Activated effector memory CD4-positive, alpha-beta T cell treated with Interleukin-2 at 50 U/mL for 16 hours (primary cell): Measurements from ENCODE around the gene MAP1LC3C.

ENCODE experiments used
- DNase-seq: peaks from one replicate; pipeline ENCODE4 v3.0.0-alpha.2; 2020

The MAP1LC3C gene

DNA sequence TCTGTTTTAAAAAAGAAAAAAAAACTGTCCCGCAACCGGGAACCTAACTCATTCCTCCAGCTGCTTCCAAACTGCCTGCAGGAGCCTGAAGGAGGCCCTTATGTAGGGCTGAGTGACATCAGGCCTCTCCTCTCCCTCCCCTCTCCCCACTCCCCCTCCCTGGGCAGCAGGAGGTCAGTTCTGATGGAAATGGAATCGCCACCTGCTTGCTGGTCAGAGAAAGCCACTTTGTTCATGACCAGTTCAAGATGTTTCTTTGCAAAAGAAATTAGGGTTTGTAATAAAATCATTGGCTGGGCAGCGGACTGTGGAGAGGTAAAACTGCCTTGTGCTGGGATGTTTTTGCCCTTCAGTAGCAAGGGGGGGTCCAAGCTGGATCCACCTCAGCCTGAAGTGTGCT is at the start of gene MAP1LC3C:
TSS of gene MAP1LC3C (minus strand) at position 73 of the 400 bp plus-strand sequence. CDS start 90 bp downstream, outside the sequence.
- no peak for DNase-seq

DNA sequence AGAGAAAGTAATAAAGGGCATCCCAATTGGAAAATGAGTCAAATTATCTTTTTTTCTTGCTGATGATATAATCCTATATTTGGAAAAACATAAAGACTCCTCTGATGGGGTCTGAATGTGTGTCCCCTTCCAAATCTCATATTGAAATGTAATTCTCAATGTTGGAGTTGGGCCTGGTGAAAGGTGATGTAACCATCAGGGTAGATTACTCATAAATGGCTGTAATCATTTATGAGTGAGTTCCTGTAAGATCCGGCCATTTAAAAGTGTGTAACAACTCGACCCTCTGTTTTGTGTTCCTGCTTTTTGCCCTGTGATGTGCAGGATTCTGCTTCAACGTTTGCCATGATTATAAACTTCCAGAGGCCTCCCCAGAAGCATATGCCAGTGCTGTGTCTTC is 44.3 kb upstream of the MAP1LC3C start:
- no peak for DNase-seq

DNA sequence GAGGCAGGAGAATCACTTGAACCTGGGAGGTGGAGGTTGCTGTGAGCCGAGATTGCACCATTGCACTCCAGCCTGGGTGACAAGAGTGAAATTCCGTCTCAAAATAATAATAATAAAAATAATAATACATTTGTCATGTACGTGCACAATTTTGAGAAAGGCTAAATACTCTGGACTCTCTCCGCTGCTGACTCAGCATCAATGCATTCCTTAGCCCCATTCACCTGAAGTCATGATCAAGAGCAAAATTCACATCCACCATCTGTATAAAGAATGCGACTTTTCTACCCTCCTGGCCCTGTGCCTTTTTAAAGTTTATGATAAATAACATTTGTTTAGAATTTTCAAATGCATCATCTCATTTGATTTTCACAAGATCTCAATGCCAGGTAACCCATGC is 35.5 kb upstream of the MAP1LC3C start:
- DNase-seq = no peak

DNA sequence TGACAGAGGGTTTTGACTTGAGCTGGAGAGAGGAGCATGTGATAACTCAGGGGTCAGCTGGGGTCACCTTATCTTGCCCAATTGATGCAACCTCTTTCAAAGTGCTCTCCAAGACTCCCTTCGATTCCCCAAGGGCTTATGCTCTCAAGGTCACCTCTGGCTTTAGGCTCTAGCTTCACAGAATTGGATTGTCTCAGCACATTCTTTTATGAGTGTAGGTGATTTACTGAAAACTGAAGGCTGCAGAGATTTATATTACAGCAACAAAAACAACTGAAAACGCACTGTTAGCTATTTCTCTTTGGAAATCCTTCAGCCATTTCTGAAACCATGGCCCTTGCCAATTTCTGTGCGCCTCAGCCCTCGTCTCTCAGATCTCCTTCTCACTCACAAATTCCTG is 34.5 kb upstream of the MAP1LC3C start:
- no peak for DNase-seq

DNA sequence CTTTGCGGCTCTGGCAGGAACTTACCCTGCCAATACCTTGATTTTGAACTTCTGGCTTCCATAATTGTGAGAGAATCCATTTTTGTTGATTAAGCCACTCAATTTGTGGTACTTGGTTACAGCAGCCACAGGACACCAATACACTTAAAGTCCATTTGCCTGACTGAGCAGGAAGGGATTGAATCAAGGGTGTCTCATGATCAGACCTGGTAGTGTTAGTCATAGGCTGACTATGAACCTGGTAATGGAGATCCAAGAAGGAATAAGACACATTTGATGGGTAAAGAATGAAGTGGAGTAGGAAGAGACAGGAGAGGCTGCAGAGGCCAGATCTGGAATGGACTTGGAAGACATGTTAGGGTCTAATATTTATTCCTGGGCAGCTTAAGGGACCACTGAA is 31.2 kb upstream of the MAP1LC3C start:
- no peak for DNase-seq

DNA sequence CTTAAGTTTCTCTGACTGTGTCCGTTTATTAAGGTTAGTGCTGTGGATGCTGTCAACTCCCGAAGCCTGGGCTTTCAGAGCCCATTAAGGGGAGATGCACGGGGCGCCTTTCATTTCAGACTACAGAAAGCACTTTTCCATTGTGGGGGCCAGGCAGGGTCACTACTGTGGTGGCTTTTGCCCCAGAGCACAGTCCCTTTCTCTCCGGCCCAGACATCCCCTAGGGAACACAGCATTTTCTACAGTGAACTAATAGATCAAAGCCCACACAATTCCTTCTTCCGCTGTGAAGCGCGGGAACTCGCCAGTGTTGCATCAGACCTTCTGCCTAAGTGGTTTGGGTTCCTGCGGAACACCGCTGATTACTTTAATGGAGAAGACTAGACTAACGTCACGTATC is 26.8 kb upstream of the MAP1LC3C start:
- no peak for DNase-seq

DNA sequence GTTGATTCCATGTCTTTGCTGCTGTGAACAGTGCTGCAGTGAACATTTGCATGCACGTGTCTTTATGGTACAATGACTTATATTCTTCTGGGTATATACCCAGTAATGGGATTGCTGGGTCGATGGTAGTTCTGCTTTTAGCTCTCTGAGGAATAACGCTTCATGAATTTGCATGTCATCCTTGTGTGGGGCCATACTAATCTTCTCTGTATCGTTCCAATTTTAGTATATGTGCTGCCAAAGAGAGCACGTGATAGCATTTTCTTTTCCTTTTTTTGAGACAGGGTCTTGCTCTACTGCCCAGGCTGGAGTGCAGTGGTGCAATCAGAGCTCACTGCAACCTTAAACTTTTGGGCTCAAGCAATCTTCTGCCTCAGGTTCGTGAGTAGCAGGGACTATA is 24.9 kb upstream of the MAP1LC3C start:
- no peak for DNase-seq

DNA sequence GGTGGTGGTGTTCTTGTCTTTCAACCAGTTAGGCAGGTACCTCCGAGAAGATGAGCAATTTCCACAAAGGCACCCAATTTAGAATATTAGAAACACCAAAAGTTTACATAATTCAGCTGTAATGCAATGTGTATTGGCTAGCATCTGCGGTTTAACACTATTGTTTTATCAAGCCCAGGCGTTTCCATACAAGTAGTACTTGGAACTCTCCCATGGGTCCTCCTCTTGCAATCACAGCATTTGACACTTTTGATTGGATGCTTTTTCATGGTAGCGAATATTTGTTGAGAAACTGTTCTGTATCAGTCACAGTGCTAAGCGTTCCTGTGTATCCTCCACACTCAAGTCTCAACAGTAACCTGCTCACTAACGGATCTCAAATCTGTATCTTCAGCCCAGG is 20.1 kb upstream of the MAP1LC3C start:
- DNase-seq = no peak

DNA sequence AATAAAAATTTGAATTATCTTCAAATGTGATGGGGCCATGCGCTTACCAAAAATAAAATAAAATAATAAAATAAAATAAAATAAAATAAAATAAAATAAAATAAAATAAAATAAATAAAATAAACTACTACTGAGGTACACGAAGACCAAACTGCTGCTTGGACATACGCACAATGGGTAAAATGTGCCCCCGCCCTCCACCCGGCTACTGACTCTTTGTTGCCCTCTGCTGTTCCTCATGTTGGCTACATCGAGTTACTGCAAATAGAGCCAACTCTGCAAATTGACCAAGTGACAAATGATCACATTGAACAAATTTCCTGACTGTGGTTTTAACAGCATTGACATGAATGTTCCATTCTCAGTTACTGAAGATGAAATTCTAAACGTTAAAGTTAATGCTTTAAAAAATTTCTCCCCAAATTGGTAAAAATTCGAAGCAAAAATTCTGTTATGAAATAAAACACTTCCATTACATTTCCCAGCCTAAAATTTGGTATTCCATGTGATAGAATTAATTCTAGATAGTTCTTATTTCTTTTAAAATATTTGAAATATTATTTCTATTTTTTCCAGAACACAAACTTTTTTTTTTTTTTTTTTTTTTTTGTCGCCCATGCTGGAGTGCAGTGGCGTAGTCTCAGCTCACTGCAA is 18.8 kb upstream of the MAP1LC3C start:
- no peak for DNase-seq

DNA sequence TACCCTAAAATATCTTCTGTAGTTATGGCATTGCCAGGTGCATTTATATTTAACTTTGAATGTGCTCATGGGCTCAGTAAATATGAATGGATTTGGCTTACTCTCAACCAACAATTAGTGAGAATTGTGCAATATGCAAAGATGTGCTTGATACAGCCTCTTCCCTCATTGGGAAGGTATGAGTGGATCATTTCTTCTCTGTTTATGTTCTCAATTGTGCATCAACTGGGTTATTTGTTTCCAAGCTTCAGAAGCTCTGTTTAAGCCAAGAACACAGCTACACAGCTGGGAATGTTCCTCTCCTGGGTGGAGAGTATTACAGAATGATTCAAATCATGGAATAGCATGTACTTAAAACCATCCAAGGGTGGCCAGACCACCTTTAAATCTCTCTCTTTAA is 17.6 kb upstream of the MAP1LC3C start:
- no peak for DNase-seq

DNA sequence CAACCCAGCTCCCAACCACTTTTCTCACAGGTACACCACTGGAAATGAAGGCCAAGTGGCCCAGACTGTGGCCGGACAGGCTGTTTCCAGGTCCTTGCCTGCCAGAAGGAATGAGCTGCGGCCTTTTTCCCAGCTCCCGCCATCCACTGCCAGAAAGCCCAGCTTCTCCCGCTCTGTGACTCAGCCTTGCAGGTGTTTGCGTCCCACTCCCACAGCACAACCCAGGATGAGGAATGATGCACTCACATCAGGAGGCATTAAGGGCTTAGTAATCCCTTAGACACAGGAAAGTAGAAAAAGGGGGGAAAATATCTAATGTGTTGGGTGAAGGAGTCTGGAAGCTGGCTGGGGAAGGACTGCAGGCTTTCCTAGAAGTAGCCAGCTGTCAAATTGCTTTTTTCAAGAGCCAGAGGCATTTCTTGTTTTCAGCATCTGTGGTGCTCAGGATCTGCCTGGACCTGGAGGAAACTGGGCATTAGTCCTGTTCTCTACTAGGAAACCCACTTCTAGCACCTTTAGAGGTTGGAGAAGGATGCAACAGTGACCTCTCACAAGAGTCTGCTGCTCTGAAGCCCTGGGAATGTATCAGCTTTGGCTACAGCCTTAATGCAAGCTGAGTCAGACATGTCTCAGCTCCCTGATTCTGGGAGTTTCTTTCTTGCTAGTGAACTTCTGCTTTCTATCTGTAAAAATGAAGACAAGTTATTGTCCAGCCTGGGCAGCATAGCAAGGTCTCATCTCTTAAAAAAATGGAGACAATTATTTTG is 13.2 kb upstream of the MAP1LC3C start:
- no peak for DNase-seq

DNA sequence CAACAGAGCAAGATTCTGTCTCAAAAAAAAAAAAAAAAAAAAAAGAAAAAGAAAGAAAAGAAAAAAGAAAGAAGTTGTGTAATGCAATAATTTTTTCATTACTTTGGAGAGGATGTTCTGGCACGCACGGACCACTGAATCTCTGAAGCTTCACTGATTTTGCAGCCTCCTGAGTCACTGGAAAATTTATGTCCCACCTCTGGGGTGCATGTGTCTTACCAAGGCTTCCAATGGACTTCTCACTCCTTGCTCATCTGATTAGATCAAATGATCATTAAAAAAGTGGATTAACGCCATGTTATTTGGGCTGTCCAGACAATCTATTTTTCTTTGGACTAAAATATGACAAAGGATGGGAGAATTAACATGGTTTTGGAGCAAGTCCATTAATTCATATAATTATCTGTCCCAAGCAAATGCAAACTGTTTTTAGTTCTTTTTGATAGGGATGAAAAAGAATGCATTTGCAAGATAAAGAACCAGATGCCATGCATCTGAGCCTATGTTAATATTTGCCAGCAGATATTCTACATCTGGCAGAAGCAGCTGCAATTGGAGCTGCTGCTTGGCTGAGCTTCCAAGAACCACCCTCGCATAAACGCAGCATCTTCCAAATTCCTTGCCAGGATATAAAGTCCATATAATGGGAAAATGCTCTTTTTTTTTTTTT is 10.1 kb upstream of the MAP1LC3C start:
- no peak for DNase-seq

DNA sequence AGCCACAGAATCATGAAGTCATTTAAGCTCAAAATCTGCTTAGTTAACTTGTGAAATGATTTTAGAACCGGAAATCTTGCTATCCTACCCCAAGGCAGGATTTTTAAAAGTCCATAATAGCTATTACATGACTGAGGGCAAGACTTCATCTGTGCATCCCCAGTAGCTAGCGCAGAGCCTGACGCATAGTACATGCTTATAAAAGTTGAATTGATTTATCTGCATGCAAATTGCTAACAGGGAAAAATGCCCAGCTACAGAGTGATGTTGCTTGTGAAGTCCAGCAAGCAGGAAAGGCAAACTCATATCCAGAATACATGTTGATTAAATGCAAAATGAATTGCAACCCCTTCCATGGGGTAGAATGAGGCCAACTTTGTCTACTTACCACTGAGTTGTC is 8.1 kb upstream of the MAP1LC3C start:
- no peak for DNase-seq

DNA sequence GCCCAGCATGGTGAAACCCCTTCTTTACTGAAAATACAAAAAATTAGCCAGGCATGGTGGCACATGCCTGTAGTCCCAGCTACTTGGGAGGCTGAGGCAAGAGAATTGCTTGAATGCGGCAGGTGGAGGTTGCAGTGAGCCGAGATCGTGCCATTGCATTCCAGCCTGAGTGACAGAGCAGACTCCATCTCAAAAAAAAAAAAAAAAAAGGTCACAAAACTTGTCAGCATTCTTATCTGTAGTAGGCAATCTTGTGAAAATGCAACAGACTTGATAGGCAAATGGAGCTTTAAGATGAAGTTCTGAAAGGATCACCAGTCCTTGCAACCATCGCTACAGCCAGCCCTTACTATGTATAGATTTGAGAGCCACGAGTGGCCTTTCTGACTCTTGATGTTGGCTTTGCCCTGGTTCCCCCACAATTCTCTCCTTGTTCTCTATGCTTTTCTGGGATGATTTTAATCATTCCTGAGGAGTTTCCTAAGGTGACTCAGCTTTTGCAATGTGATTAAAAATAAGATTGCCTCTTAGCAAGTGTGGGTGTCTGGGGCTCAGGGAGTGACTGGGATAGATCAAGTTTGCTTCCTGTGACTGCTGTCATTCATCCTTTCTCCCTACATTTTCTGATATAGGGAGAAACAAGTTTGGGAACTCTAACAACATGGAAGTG is 7.1 kb upstream of the MAP1LC3C start:
- DNase-seq = no peak

DNA sequence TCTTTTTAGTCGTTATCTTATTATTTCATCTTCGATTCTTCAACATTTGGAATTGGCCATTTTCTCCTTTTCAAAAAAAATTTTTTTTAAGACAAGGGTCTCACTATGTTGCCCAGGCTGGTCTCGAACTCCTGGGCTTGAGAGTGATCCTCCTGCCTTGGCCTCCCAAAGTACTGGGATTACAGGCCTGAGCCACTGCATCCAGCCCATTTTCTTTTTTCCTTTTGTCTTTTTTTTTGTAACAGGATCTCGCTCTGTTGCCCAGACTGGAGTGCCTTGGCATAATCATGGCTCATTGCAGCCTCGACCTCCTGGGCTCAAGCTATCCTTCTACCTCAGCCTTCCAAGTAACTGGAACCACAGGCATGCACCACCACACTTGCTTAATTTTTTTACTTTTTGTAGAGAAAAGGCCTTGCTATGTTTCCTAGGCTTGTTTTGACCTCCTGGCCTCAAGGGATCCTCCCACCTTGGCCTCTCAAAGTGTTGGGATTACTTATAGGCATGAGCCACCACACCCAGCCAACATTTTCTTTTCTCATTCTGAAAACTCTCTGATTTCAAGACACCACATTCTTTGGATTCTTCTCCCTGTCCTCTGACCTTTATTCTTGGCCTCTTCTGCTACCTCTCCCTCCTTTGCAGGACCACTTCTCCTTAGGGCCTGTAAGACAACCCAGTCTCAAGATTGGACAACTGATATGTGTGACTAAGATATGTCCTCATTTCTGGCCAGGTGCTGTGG is 6.0 kb upstream of the MAP1LC3C start:
- no peak for DNase-seq

DNA sequence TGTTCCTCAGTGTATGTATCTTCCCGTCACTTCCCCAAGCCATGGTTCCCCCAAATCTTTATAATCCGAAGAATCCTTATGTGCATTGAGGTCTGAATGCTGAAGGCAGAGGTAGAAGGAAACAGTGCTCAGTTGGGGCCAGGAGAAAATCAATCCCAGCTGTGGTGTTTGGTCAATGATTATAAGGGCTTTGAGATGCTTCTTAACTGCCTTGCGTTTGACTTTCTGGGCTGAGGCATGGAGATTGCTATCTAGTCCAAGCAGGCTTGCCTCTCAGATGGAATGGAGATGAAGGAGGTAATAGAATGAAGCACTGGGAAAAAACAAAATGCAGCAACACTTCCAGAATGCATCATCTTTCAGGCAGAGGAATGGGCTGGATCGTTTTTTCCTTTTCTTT is 3.6 kb upstream of the MAP1LC3C start:
- no peak for DNase-seq

DNA sequence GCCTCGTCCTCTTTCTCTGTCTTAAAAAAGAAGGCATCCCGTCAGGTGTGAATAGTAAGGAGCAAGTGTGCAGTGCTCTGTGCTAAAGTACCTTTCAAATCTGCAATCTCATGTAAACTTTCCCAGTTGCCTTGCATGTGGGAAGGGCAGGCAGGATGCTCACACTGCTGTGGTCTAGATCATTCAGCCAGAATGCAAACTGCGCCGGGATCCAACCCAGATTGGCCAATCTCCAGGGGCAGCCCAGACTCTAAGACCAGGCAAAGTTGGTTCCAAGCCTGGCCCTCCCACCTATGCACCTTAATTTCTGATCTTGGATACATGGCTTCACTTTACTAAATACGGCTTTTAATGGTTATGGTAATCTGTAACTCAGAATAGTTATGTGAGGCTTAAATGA is 3.2 kb upstream of the MAP1LC3C start:
- DNase-seq = no peak

DNA sequence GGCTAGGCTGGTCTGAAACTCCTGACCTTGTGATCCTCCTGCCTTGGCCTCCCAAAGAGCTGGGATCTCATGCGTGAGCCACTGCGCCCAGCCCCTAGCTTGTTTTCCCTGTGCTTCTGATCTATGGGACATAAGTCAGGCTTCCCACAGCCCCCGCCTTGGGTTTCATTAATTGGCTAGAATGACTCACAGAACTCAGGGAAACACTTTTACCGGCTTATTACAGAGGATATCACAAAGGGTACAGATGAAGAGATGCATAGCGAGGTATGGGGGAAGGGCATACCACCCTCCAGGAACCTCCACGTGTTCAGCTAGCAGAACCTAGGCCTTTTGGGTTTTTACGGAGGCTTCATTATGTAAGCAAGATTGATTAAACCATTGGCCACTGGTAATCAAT is 1.5 kb upstream of the MAP1LC3C start:
- DNase-seq = no peak

DNA sequence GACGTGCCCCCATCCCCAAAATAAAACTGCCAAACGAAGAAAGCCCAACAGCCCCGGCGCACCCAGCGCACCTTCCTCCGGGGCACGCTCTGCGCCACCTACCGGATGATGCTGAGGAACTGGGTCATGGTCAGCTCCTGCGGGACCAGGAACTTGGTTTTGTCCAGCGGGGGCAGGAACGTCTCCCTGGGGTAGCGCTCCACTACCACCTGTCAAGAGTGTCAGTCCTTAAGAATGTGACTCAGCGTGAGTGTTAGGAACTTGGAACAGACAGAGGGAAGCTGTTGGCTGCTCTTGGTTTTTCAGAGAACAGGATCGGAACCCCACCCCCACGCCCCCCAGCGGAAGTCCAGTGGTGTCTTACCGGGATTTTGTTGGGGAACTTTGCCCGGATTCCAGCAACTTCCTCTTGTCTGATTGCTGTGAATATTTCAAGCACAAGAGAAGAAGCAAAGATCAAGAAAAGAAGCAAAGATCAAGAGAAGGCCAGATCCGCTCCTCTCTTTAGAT is 431 bp downstream of the MAP1LC3C start:
- peak; percentile 14 for DNase-seq

DNA sequence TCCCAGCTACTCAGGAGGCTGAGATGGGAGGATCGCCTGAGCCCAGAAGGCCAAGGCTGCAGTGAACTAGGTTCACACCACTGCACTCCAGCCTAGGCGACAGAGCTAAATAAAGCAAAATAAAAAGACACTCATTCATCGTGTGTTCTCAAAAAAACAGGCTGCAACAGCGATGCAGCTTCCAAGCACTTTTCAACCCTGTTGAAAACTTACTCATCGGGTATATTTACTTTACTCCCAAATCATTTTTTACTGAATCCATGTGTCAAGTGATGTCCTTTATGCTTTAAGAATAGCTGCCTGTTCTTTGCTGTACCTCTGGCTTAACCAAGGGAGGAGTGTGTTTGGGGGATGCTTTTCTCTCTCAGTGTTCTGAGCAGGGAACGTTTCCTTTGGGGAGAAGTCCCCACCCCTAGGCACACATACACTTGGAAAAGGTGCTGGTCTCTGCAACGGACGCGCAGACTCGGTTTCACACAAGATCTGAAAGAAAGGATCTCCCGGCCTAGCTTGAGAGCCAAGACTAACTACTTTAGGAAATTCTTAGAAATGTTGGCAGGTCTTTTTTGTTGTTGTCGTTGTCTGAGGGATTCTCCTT is 1.4 kb downstream of the MAP1LC3C start:
- no peak for DNase-seq

DNA sequence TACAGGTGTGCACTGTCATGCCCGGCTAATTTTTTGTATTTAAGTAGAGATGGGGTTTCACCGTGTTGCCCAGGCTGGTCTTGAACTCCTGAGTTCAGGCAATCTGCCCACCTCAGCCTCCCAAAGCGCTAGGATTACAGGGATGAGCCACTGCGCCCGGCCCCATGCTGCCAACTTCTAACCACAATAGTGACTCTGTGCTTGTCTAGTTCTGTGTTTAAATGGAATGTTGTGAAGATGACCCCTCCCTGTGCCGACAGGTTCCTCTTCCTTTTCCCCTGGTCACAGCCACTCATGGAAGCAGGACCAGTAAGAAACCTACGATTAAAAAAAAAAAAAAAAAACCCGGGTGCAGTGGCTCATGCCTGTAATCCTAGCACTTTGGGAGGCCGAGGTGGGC is 4.7 kb downstream of the MAP1LC3C start:
- DNase-seq = no peak

DNA sequence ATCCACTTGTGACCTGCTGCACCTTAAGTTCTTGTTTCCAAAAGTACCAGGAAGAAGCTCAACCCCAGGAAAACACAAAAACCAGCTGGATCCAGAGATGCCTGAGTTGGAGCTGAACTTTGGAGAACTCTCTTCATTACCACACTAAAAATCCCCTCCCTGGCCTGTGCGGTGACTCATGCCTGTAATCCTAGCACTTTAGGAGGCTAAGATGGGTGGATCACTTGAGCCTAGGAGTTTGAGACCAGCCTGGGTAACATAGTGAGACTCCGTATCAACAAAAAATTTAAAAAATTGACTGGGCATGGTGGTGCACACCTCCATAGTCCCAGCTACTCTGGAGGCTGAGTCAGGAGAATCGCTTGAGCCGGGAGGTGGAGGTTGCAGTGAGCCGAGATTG is 6.2 kb downstream of the MAP1LC3C start:
- DNase-seq = no peak
